Measurements from ENCODE around the gene MTERF2. TPM values are rescaled to one million over a fixed set of nuclear protein-coding genes. Genes with fewer than 3 reads are reported as not detected.
A peak's percentile ranks its signal among the peaks of the same experiment; 100 is the strongest.
"Not testable (repeated sequence)": the region's sequence is repeated elsewhere in the genome, so short reads cannot be mapped to it uniquely, and the experiment has no call there.

Gene MTERF2
- total and polyA plus RNA-seq, 2 donors (not counting 3 experiments of a cell fraction or from before 2014, with no cell fraction given): 3.4 to 9.6 TPM

DNA sequence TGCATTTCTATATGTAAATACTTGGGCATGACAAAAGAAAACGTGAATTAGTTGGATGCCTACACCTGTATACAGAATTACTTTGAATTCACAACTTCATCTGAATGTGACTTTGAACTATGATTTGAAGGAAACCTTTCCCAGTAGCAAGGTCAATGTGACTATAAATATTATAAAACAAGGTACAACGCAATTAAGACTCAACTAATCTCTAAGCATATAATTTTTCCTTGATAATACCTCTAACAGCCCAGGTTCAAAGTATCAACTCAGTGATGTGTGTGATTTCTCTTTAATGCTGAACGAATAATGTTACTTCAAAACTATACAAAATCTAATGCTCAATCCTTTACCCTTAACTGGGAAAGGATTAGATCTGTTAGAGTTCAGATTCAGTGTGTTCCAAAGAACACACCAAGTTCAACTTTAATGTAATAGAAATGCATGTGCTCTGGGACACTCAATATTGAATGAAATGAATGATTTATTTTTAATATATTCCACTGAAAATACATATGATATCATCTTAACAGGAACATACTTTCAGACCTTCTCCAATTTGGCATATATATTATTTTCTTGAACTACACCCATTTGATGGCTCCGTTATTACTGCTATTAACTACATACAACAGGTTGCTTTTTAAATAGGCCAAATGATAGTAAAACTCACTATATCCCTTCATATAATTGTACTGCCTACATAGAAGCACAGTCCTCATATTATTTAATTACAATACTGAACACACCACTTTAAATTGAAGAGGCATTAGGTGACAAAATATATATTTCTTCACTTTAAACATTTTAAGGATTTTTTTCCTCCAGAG is 40.1 kb upstream of the MTERF2 start:
- TSS peak; percentile 50 for BruUV-seq (replicated peaks)
- H3K9me1 ChIP-seq (replicated peaks; ENCODE audit: control insufficient read depth, extremely low read depth, insufficient read depth, low read length): no peaks in the 10 kb centered on the region
- H3K36me3 ChIP-seq (ENCODE audit: control insufficient read depth in 2 of 2, extremely low read depth in 1 of 2, insufficient read depth in 2 of 2, low read length in 2 of 2): no peaks in the 10 kb centered on the region
- no peaks in the 10 kb centered on the region for H4K20me1 ChIP-seq (replicated peaks; ENCODE audit: control insufficient read depth, extremely low read depth, insufficient read depth, low read length)
- no peak overlapping the region for H2AFZ ChIP-seq (ENCODE audit: low read depth, low read length)
- no peak overlapping the region for H3K4me3 ChIP-seq (replicated peaks in 1 of 3; ENCODE audit: insufficient read depth in 1 of 3, low read depth in 1 of 3, low read length in 3 of 3)
- H3K79me2 ChIP-seq (ENCODE audit: control insufficient read depth, insufficient read depth, low read length): peaks cover 13% of the 10 kb centered on the region
- intact Hi-C loops (cut with micrococcal nuclease): loop anchor here (1.0 to 2.0 kb wide), 4 partner anchors 30 to 72 kb away; partner anchors contain the start of gene TMEM263
- H3K27me3 ChIP-seq (ENCODE audit: control insufficient read depth in 2 of 2, insufficient read depth in 2 of 2, low read length in 2 of 2): no peaks in the 10 kb centered on the region
- CTCF ChIA-PET: interaction anchor here (0.7 to 0.9 kb wide), 3 partner anchors 9 to 32 kb away, joined by 3 to 4 read pairs (median 3); no protein-coding TSS in a partner anchor
- no peak for TF ChIP-seq POLR2AphosphoS5 (IDR thresholded peaks at IDR 0.05; ENCODE audit: insufficient read depth, low read depth, low read length)
- no peak for TF ChIP-seq JUN (IDR thresholded peaks at IDR 0.05; ENCODE audit: borderline replicate concordance, insufficient read depth, insufficient read length, low read depth)
- no peak for TF ChIP-seq FOS (IDR thresholded peaks at IDR 0.05; ENCODE audit: borderline replicate concordance, insufficient read depth, low read length)
- TF ChIP-seq GATA2 (IDR thresholded peaks at IDR 0.05; ENCODE audit: insufficient read depth, insufficient read length, low read depth, low read length): peak; percentile 91
- peak; percentile 56 for FAIRE-seq
- dilution Hi-C loops (cut with MboI; ENCODE audit: extremely low pct_ligation_motif_present, low sequenced_read_pairs): no loop called here
- H3K27ac ChIP-seq (ENCODE audit: insufficient read depth, low read depth, low read length): peak overlapping the region; percentile 77
- peak overlapping the region; percentile 80 for H3K9ac ChIP-seq (replicated peaks; ENCODE audit: extremely low read depth, insufficient read depth, low read length)
- H3K4me2 ChIP-seq (ENCODE audit: insufficient read depth, low read length): peak overlapping the region; percentile 87
- peak; percentile 4 for DNase-seq (ENCODE audit: low read depth, low spot score)
- POLR2A ChIA-PET: no interaction called here
- no peaks in the 10 kb centered on the region for H3K9me3 ChIP-seq (replicated peaks; ENCODE audit: control insufficient read depth, insufficient read depth, low read length)
- H3K4me1 ChIP-seq (ENCODE audit: control insufficient read depth, extremely low read depth, insufficient read depth, low read length): peaks cover 17% of the 10 kb centered on the region

DNA sequence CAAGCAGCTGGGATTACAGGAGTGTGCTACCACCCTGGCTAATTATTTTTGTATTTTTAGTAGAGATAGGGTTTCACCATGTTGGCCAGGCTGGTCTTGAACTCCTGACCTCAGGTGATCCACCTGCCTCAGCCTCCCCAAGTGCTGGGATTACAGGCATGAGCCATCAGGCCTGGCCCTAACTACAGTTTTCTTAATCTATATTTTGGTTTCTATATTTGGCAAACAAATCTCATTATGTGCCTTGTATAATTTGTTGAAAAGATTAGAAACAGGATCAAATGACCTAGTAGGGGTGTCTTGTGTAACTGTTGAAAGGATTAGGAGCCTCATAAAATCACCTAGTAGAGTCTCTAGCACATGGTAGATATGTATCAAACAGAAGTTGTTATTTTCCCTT is 39.4 kb upstream of the MTERF2 start:
- POLR2A ChIA-PET; dilution Hi-C loops (cut with MboI; ENCODE audit: extremely low pct_ligation_motif_present, low sequenced_read_pairs); H3K36me3 ChIP-seq (ENCODE audit: control insufficient read depth in 2 of 2, extremely low read depth in 1 of 2, insufficient read depth in 2 of 2, low read length in 2 of 2); H3K27me3 ChIP-seq (ENCODE audit: control insufficient read depth in 2 of 2, insufficient read depth in 2 of 2, low read length in 2 of 2); H3K4me3 ChIP-seq (replicated peaks in 1 of 3; ENCODE audit: insufficient read depth in 1 of 3, low read depth in 1 of 3, low read length in 3 of 3); DNase-seq (ENCODE audit: low read depth, low spot score); H3K9me3 ChIP-seq (replicated peaks; ENCODE audit: control insufficient read depth, insufficient read depth, low read length); FAIRE-seq; H2AFZ ChIP-seq (ENCODE audit: low read depth, low read length); H3K9me1 ChIP-seq (replicated peaks; ENCODE audit: control insufficient read depth, extremely low read depth, insufficient read depth, low read length); CTCF ChIA-PET; BruUV-seq (replicated peaks); H3K4me2 ChIP-seq (ENCODE audit: insufficient read depth, low read length); H4K20me1 ChIP-seq (replicated peaks; ENCODE audit: control insufficient read depth, extremely low read depth, insufficient read depth, low read length); H3K27ac ChIP-seq (ENCODE audit: insufficient read depth, low read depth, low read length); H3K9ac ChIP-seq (replicated peaks; ENCODE audit: extremely low read depth, insufficient read depth, low read length): not testable (repeated sequence)
- Histone ChIP-seq H3K79me2 (ENCODE audit: control insufficient read depth, insufficient read depth, low read length) (peaks cover 13% of the 10 kb centered on the region), H3K4me1 (ENCODE audit: control insufficient read depth, extremely low read depth, insufficient read depth, low read length) (peaks cover 17% of the 10 kb centered on the region)
- intact Hi-C loops (cut with micrococcal nuclease): loop anchor here (2.0 kb wide), 1 partner anchor 30 kb away; no protein-coding TSS in a partner anchor
